K562 (cell line): ENCODE results near the gene CBX4. TPM values are rescaled to one million over a fixed set of nuclear protein-coding genes. Genes with fewer than 3 reads are reported as not detected.
A peak's percentile ranks its signal among the peaks of the same experiment; 100 is the strongest.

ENCODE experiments used
- GATAD2A ChIP-seq: fragments of 450-650 bp; IDR thresholded peaks from 2 replicates; pipeline ENCODE4 v1.6.1; 2017
- HBP1 ChIP-seq: fragments of 450-650 bp; formaldehyde crosslinking; IDR thresholded peaks from 2 replicates; pipeline ENCODE4 v1.4.0; 2022; ENCODE audit warnings: missing genetic modification characterization
- IRF9 ChIP-seq: fragments of 450-650 bp; IDR thresholded peaks from 2 replicates; pipeline ENCODE4 v1.6.1; 2016; ENCODE audit warnings: missing biosample characterization, missing genetic modification characterization
- PHF8 ChIP-seq: fragments of 200-600 bp; sonication (generic); IDR thresholded peaks from 2 replicates; pipeline ENCODE4 v1.6.1; 2012; ENCODE audit warnings: mixed run types, mild to moderate bottlenecking, inconsistent platforms, low read length, moderate library complexity, borderline replicate concordance
- SLC30A9 ChIP-seq: fragments of 250-450 bp; sonication (Bioruptor Pico); IDR thresholded peaks from 2 replicates; pipeline ENCODE4 v1.8.0; 2022; ENCODE audit warnings: mild to moderate bottlenecking, moderate library complexity
- SMAD4 ChIP-seq: fragments of 250-450 bp; sonication (Bioruptor Pico); conservative IDR thresholded peaks from 2 replicates; pipeline ENCODE4 v1.8.0; 2021; ENCODE audit warnings: inconsistent platforms, mild to moderate bottlenecking, moderate library complexity
- TBL1XR1 ChIP-seq, 2 experiments: IDR thresholded peaks; 2 replicates each; pipeline ENCODE4 v1.6.1; 2012; ENCODE audit warnings: improper control_type of control experiment in 2 of 2, low read length in 2 of 2, mild to moderate bottlenecking in 1 of 2
- ZBTB49 ChIP-seq: sonication (generic); formaldehyde crosslinking; IDR thresholded peaks from 2 replicates; pipeline ENCODE4 v1.8.0; 2022; ENCODE audit warnings: missing genetic modification reagents, mild to moderate bottlenecking, borderline replicate concordance
- polyA plus RNA-seq, 8 experiments: library from polyadenylated mRNA; depleted of rRNA in 4 of 8; stranded (reverse) in 5 of 8; unstranded in 3 of 8; fragments of >200 nt; fragmentation: Nextera tagmentation in 2 of 8; fragmentation: Illumina TruSeq in 1 of 8; extraction: Ambion mirVana in 2 of 8; extraction: Trizol in 1 of 8; gene quantifications; 2 replicates each; pipeline versions ENCODE4 v1.2.1 to v1.2.3, GENCODE V29; 2011 to 2014; ENCODE audit warnings: inconsistent platforms in 1 of 8, missing spikeins in 1 of 8
- total RNA-seq, 7 experiments: library from RNA; depleted of rRNA in 6 of 7; stranded (reverse); fragments of >200 nt in 6 of 7; fragmentation: Illumina TruSeq in 2 of 7; extraction: Trizol in 2 of 7; gene quantifications; 2 replicates each; pipeline versions ENCODE4 v1.2.1 to v1.2.3, GENCODE V29; 2011 to 2021; ENCODE audit warnings: low replicate concordance in 1 of 7
- TF ChIP-seq, protein P1 (sequence below): fragments of 450-650 bp; IDR thresholded peaks from 2 replicates; pipeline ENCODE4 v1.6.1; 2016
- TF ChIP-seq, protein P2 (sequence below): fragments of 200-800 bp; sonication (Bioruptor generic); IDR thresholded peaks from 2 replicates; pipeline ENCODE4 v1.6.1; 2017; ENCODE audit warnings: missing genetic modification characterization, missing compliant biosample characterization
- TF ChIP-seq, protein P3 (sequence below): fragments of 450-650 bp; formaldehyde crosslinking; IDR thresholded peaks from 2 replicates; pipeline ENCODE4 v1.4.0; 2022; ENCODE audit warnings: missing genetic modification characterization

The CBX4 gene
- total and polyA plus RNA-seq, 9 of the 15 experiments (the other 6 are each of a cell fraction or from before 2014, with no cell fraction given), result 0.98 to 50.5 (median 10.0) TPM

DNA sequence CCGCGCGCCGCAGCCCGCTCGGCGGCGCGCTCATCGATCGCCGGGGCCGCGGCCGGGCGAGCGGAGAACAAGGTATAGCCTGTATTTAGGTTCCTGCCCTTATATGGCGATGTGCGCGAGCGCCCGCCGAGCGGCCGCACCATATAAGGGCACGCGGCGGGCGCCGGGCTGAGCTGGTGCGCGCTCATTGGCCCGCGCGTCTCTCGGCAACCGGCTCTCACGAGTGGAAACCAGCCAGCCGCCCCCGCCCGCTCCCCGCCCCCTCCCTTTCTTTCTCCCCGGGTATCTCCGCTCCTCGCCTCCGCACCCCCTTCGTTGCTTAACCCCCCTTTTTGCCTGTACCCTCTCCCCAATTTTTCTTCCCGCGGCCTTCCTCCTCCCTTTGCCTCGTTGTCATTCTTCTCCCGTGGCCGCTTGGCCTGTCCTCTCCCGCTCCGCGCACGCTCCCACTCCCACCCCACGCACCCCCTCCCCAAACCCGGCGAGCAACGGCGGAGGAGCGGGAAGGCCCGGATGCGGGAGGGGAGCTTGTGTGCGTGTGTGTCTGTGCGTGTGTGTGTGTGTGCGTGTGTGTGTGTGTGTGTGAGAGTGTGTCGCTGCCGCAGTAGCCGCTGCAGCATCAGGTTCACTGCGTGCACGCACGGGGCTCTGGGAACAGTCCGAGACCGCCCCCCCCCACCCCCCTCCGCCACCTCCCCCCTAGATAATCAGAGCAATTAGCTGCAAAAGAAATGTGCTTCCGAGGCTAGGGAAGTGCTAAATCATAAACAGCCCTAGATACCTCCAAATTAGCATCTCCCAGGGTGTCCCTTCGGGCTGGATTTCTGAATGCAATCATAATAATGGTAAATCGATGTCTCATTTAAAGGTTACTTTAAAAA is 28.9 kb downstream of the CBX4 start (continued):
- TF ChIP-seq, protein P1, sequence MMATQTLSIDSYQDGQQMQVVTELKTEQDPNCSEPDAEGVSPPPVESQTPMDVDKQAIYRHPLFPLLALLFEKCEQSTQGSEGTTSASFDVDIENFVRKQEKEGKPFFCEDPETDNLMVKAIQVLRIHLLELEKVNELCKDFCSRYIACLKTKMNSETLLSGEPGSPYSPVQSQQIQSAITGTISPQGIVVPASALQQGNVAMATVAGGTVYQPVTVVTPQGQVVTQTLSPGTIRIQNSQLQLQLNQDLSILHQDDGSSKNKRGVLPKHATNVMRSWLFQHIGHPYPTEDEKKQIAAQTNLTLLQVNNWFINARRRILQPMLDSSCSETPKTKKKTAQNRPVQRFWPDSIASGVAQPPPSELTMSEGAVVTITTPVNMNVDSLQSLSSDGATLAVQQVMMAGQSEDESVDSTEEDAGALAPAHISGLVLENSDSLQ, result peak; percentile 26; the same call in 1 of the 2 replicates
- no peak for TF ChIP-seq SLC30A9
- 0 out of 2 replicates have a peak, but pooled peaks have one; percentile 21 for TF ChIP-seq IRF9
- no peak for TF ChIP-seq TBL1XR1 (IDR thresholded peaks at IDR 0.05; ENCODE audit: low read length in 2 of 2)
- TF ChIP-seq, protein P2, sequence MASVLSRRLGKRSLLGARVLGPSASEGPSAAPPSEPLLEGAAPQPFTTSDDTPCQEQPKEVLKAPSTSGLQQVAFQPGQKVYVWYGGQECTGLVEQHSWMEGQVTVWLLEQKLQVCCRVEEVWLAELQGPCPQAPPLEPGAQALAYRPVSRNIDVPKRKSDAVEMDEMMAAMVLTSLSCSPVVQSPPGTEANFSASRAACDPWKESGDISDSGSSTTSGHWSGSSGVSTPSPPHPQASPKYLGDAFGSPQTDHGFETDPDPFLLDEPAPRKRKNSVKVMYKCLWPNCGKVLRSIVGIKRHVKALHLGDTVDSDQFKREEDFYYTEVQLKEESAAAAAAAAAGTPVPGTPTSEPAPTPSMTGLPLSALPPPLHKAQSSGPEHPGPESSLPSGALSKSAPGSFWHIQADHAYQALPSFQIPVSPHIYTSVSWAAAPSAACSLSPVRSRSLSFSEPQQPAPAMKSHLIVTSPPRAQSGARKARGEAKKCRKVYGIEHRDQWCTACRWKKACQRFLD (CRISPR knock-in tag), result peak; percentile 97
- TF ChIP-seq PHF8, result peak; percentile 17; the same call in 1 of the 2 replicates
- TF ChIP-seq GATAD2A, result peak; percentile 92
- TF ChIP-seq ZBTB49, result no peak
- TF ChIP-seq SMAD4 (CRISPR knock-in tag), result 0 out of 2 replicates have a peak, but pooled peaks have one; percentile 37
- TF ChIP-seq, protein P3, sequence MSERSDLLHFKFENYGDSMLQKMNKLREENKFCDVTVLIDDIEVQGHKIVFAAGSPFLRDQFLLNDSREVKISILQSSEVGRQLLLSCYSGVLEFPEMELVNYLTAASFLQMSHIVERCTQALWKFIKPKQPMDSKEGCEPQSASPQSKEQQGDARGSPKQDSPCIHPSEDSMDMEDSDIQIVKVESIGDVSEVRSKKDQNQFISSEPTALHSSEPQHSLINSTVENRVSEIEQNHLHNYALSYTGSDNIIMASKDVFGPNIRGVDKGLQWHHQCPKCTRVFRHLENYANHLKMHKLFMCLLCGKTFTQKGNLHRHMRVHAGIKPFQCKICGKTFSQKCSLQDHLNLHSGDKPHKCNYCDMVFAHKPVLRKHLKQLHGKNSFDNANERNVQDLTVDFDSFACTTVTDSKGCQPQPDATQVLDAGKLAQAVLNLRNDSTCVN (CRISPR knock-in tag), result peak; percentile 93
- peak; percentile 73 for TF ChIP-seq HBP1
